GM21717 (cell line): ENCODE measurements around the gene DYSF.

Source experiments
- ATAC-seq: cut with Tn5 transposase; IDR thresholded peaks from one replicate; pipeline ENCODE4 v1.9.1; 2021; ENCODE audit warnings: mild to moderate bottlenecking, moderate library complexity; ENCODE audit not compliant: unreplicated experiment

DYSF gene

GRCh38 chr2:71455741-71456569 lies 2.6 kb downstream of the DYSF start:
- ATAC-seq = no peak

- ATAC-seq = no peak
Measured at GRCh38 chr2:71456617-71457016, 3.3 kb downstream of the DYSF start.

- no peak for ATAC-seq
Measured at GRCh38 chr2:71457123-71457915, 4.0 kb downstream of the DYSF start.

- ATAC-seq = no peak
Measured at GRCh38 chr2:71457923-71458322, 4.6 kb downstream of the DYSF start.

- ATAC-seq = no peak
Measured at GRCh38 chr2:71458413-71459083, 5.2 kb downstream of the DYSF start.

GRCh38 chr2:71459084-71459431 lies 5.7 kb downstream of the DYSF start:
- no peak for ATAC-seq

GRCh38 chr2:71460056-71460455 lies 6.7 kb downstream of the DYSF start:
- ATAC-seq = no peak

GRCh38 chr2:71460595-71461303 lies 7.4 kb downstream of the DYSF start:
- ATAC-seq = no peak

GRCh38 chr2:71461304-71461671 lies 7.9 kb downstream of the DYSF start:
- no peak for ATAC-seq

- no peak for ATAC-seq
Measured at GRCh38 chr2:71462056-71462605, 8.8 kb downstream of the DYSF start.

GRCh38 chr2:71462641-71463341 lies 9.4 kb downstream of the DYSF start:
- ATAC-seq = no peak

- ATAC-seq = no peak
Measured at GRCh38 chr2:71463342-71463654, 9.9 kb downstream of the DYSF start.

GRCh38 chr2:71464389-71464788 lies 11.0 kb downstream of the DYSF start:
- no peak for ATAC-seq

- ATAC-seq = no peak
Measured at GRCh38 chr2:71465356-71465755, 12.0 kb downstream of the DYSF start.

- ATAC-seq = no peak
Measured at GRCh38 chr2:71465961-71466300, 12.6 kb downstream of the DYSF start.

- ATAC-seq = no peak
Measured at GRCh38 chr2:71466301-71467179, 13.2 kb downstream of the DYSF start.

GRCh38 chr2:71467180-71467815 lies 13.9 kb downstream of the DYSF start:
- ATAC-seq = no peak

- ATAC-seq = no peak
Measured at GRCh38 chr2:71468279-71469015, 15.1 kb downstream of the DYSF start.
